NCI-H1930 (cell line): ENCODE data around the gene ZNF541.
"Not testable (repeated sequence)": the region's sequence is repeated elsewhere in the genome, so short reads cannot be mapped to it uniquely, and the experiment has no call there.

Source experiments
- DNase-seq, 2 experiments: peaks; one replicate each; lab custom pipeline; 2025; lab: John Stamatoyannopoulos, UW

The ZNF541 gene

DNA sequence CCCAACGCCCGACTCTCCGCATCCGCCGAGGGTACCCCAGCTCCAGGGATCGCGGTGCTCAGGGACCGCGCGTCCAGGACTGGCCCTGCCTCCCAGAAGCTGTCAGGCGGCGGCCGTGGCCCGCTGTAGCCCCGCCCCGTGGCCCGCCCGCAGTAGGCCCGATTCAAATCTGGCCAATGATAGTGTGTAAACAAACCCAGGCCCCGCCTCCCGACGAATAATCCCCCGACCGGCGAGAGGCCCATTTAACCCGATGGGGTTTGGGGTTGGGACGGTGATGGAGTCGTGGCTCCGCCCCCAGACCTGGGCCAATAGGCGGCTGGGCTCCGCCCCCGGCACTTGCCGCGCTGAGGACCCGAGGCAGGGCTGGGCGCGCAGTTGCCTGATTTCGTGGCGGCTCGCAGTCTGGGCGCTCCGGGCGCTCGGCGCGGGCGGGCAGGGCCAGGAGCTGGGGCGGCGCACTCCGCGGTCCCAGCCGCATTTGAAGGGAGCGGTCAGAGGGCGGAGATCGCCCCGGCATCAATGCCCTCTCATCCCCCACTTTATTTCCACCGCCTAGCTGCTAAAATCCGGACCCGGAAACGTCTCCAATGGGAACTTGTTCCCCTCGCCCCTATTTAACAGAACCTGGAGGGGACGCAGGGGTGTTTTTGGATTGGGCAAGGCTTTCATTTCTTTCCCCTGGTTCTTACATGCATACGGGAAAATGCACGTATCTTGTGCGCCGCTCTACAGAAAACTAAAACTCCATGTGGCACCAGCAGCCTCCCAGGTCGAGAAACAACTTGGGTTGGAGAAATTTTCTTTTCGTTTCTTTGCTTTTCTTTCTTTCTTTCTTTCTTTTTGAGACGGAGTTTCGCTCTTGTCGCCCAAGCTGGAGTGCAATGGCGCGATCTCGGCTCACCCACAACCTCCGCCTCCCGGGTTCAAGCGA is 27.6 kb upstream of the ZNF541 start:
- DNase-seq, result peak; percentile 99 to 100

DNA sequence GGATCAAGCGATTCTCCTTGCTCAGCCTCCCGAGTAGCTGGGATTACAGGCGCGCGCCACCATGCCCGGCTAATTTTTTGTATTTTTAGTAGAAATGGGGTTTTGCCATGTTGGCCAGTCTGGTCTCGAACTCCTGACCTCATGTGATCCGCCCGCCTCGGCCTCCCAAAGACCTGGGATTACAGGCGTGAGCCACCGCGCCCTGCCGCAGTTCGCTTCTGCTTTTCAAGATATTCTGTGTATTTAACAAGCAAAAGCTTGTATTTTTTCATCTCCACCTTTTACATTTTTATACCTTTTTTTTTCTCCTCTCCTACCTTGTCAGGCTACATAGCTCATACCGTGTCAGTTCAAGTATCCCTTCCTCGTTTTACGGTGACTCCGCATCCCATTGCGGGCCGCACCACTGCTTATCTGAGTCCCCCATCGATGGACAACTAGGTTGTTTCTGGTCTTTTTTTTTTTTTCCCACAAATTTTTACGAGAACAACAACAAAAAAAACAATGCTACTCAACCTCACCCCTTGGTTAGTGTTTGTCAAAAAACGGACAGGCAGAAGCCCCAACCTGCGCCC is 26.8 kb upstream of the ZNF541 start:
- DNase-seq, result not testable (repeated sequence)

DNA sequence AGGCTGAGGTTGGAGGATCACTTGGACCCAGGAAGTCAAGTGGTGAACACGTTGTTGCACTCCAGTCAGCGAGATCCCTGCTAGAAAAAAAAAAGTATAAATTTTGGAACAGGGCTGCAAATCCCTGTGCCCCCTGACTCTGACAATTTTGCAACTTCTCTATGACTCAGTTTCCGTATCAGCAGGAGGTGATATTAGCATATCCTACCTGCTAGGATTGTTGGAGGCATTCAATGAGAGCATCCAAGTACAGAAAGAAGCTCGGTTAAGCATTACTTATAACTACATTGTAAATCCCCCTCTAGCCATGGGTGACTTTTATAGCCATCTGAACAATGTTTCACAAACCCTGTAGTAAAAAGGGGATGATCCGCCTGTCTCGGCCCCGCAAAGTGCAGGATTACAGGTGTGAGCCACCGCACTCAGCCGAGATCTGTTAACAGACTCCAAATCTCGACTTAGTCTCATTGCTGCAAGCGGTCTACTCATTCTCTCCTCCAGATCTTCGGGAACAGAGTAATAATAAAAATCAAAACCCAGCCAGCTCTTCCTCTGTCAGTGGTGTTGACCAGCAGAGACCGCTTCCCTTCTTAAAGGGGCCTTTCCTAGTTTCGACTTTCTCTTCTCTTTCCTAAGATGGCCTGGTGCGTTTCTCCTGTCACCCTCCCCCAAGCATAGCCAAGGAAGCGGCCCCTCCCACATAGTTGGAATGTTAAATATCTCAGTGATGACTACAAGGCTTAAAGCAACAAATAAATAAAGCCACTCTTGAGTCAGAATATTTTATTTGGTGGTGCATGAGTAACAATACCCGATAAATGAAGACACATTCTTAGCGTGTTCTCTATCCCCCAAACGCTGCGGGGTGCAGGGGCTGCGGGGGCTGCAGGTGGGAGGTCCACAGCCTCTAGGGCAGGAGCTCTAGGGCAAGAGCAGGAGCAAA is 25.7 kb upstream of the ZNF541 start:
- no peak for DNase-seq

DNA sequence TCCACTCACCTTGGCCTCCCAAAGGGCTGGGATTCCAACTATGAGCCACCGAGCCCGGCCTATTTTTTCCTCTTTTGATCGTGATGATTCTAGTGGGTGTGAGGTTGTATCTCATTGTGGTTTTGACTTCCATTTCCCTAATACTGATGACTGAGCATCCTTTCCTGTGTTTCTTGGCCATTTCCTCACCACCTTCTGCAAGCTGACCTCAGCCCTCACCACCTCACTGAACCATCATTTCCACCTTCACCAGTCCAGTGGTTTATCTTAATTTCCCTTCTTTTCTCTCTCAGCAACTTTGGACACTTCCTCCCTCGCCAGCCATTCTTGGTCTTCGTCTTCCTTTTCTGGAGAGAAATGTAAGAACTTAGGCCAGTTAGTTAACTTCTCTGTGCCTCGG is 23.0 kb upstream of the ZNF541 start:
- no peak for DNase-seq

DNA sequence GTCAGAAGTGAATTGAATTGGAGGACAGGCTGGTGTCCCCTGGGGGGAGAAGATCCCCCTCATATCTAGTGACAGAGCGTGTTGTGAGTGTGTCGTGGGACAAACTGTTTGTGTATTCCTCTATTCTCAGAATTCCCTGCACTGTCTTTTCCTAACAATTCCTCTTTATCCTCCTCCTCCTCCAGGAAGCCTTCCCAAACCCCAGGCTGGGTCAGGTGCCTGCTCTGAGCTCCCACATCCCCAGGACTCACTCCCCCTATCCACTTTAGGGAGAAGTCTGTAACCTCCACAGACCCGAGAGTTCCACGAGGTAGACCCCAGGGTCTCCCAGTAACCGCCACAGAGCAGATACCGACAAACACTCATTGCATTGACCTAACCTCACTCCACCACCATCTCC is 20.9 kb upstream of the ZNF541 start:
- no peak for DNase-seq

DNA sequence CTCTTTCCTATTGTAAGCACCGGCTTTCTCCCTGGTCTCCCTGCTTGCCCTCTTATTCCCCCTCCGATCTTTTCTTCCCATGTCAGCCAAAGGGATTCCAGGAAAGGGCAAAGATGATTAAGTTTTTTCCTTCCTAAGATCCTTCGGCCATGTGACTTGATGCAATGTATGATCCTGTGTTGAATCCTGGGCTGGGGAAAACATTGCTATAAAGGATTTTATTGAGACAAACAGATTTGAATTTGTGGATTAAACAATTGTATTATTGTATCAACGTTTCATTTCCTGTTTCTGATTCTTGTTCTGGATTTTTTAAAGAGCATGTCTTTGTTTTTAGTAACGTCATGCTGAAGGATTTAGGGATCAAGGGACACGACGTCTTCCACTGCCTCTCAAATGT is 16.9 kb upstream of the ZNF541 start:
- no peak for DNase-seq

DNA sequence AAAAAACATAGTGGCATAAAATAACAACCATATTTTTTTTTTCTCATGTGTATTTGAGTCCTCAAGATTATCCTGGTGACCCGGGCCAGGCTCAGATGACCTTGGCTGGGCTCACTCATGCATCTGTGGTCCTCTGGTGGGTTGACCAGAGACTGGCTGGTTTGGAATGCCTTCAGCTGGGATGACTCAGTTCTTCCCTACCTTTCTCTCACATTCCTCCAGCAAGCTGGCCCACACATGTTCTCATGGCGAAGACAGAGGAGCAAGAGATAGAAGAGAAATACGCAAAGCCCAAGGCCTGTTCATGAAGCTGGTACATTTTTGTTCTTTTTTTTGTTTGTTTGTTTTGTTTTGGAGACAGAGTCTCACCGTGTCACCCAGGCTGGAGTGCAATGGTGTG is 14.3 kb upstream of the ZNF541 start:
- no peak for DNase-seq

DNA sequence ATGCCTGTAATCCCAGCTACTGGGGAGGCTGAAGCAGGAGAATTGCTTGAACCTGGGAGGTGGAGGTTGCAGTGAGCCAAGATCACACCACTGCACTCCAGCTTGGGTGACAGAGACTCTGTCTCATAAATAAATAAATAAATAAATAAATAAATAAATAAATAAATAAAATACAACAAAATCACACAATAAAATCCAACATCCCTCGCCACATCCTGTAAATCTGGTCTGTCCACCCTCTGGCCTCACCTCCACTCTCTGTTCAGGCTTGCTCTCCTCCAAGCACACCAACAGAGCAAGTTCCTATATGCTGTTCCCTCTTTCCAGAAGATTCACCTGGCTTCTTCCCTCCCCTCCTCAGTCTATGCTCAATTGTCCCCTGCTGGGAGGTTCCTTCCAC is 10.2 kb upstream of the ZNF541 start:
- not testable (repeated sequence) for DNase-seq

DNA sequence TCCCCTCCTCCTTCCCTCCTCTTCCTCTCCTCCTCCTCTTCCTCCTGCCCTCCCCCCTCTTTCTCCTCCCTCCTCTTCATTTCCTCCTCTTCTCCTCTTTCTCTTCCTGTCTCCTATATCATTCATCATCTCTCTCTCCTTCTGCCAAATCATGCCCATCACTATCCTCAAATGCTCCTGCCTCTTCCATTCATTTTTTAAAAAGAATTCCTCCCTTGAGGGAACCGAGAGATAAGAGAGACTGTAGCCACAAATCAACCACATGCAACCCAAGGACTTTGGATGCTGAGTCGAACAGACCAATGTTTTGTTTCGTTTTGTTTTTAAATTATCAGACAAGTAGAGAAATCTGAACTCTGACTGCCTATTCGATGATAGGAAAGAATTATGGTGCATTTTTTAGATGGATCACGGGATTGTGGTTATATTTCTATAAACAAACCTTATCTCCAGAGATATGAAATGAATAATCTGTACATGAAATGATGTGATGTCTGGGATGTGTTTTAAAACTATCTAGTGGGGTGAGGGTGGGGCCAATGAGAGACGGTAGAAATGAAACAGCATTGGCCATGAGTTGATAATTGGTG is 9.5 kb upstream of the ZNF541 start:
- DNase-seq, result no peak

DNA sequence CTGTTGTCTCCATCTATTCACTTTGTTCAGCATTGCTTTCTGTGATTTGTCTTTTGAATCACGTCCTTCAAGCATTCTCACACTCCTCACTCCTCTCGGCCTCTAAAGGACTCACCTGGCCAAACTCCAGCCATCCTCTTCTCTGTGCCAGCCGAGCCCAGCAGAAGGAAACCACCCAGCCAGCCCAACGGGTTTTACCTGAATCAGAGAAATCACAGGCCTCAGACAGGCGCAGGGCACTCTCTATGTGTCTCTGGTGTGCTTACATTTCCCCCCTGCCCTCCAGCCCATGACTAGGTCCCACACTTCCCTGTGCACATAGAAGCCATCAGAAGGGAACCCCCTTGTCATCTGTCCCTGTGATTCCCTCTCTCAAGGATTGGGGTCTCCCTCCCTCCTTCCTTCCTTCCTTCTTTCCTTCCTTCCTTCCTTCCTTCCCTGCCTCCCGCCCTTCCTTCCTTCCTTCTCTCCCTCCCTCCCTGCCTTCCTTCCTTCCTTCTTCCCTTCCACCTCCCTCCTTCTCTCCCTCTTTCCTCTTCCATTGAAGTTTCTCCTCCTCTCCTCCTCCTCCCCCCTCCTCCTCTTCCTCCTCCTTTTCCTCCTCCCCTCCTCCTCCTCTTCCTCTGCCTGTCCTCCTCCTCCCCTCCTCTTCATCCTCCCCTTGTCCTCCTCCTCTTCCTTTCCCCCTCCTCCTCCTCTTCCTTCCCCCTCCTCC is 8.8 kb upstream of the ZNF541 start:
- DNase-seq, result no peak

DNA sequence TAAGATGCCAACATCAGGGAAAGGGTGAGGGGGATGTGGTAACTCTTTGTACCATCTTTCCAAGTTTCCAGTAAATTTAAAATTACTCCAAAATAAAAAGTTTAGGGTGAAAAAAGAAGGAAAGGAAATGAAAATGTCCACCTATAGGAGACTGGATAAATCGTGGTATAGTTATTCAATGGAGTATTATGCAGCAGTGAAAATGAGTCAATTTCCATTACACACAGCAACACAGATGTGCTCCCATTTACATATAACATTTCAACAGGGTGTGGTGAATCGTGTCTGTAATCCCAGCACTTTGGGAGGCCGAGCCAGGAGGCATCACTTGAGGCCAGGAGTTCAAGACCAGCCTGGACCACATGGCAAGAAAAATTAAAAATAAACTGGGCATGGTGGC is 7.4 kb upstream of the ZNF541 start:
- DNase-seq, result no peak

DNA sequence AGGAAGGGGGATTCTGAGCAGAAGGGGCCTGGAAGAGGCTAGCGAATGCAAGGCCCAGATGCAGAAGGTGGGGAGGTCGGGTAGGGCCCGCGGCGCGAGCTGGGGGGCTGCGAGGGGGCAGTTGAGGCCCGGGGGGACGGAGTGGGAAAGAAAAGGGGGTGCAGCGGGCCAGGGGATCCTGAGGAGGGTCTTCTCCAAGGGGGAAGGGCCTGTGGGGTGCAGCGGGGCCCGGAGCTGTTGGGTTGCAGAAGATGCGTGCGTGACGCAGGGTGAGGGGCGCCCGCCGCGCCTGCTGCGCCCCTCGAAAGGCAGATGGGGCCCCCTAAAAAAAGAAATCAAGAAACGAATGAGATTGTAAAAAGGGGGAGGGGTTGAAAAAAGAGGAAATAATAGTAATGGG is 313 bp downstream of the ZNF541 start:
- DNase-seq, result no peak

DNA sequence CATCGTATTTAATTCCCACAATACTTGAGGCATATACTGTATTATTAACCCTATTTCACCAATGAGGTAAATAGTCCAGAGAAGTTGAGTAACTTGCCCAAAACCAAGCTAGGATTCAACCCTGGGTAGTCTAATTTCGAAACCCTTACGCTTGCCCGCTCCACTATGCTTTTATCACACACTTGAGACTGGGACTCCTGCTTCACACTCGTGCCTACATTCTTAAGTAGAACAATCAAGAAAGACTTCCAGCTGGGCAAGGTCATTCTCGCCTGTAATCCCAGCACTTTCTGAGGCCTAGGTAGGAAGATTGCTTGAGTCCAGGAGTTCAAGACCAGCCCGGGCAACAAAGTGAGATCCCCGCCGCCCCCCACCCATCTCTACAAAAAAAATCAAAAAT is 3.6 kb downstream of the ZNF541 start:
- DNase-seq, result no peak

DNA sequence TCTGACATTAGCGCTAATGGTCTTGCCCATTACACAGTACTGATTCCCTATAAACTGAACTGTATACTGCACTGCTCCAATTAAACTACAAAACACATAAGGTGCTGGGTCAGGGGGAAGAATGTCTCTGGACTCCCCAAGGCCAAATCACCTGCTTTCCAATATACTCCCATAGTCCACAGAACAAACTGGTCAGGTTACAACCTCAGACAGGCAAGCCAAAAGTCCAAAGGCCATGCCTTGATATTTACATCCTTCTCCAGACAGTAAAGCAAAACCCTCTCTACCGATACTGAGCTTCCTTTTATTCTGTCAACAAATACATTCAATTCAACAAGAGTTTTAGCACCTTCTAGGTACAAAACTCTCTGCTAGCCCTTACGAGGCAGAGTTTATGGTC is 8.9 kb downstream of the ZNF541 start:
- DNase-seq, result no peak

DNA sequence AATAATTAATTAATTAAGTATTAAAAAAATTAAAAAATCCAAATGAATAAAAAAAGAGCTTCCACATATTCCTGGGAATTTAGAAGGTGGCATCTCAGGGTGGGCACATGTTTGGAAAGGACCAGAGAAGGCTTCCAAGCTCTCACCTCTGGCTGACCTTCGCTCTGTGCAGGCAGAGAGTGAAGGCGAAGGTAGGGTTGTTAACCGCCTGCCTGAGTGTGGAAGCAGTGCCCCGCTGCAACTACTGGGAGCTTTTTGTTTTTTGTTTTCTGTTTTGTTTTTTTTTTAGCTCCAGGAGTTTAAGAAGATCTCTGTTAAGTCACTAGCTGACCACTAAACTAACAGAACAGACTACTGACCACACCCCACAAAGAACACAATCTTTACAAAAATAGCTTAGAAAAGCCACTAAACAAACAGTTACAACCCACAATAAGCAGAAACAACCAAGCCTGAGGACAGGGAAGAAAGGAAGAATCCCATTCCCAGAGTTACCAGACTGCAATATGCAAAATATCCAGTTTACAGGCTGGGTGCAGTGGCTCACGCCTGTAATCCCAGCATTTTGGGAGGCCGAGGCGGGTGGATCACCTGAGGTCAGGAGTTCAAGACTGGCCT is 11.4 kb downstream of the ZNF541 start:
- no peak for DNase-seq

DNA sequence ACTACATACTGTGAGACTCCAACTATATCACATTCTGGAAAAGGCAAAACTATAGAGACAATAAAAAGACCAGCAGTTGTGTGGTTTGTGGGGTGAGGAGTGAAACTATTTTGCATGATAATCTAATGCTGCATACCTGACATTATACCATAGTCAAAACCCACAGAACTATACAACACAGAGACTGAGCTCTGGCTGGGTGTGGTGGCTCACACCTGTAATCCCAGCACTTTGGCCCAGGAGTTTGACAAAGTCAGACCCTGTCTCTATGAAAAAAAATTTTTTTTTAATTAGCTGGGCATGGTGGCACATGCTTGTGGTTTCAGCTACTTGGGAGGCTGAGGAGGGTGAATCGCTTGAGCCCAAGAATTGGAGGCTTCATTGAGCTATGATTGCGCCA is 11.9 kb downstream of the ZNF541 start:
- DNase-seq, result no peak

DNA sequence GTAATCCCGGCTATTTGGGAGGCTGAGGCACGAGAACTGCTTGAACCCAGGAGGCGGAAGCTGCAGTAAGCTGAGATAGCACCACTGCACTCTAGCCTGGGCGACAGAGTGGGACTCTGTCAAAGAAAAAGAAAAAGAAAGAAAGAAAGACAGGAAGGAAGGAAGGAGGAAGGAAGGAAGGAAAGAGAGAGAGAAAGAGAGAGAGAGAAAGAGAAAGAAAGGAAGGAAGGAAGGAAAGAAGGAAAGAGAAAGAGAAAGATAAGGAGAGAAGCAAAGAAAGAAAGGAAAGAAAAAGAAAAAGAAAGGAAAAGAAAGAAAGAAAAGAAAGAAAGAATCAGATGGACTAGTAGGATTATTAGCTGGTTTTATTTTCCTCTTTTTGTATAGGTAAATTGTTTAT is 22.8 kb downstream of the ZNF541 start:
- no peak for DNase-seq

DNA sequence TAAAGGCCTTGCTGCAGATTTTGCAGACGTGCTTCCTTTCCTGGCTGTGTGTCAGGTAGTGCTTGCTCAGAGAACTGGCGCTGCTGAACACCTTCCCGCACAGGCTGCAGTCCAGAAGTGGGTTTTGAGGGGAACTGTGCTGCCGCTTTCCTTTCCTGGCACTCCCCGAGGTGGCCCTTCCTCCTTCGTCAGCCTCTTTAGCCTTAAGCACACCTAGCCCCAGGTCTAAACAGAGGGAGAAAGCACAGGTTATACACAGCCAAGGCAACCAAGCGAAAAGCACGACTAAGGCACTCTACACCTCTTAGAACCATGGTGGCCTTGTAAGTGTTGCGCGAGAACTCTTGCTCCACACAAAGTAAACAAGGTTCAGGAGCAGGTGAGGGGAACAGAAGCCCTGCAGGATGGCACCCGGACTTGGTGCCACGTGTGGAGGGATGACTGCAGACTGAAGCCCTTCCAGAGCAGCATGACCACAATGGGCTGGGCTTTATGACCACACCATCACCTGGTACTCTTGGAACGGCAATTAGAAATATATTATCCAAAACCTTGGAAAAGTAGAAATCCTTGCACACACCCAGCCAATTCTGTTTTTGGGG is 23.6 kb downstream of the ZNF541 start:
- no peak for DNase-seq

DNA sequence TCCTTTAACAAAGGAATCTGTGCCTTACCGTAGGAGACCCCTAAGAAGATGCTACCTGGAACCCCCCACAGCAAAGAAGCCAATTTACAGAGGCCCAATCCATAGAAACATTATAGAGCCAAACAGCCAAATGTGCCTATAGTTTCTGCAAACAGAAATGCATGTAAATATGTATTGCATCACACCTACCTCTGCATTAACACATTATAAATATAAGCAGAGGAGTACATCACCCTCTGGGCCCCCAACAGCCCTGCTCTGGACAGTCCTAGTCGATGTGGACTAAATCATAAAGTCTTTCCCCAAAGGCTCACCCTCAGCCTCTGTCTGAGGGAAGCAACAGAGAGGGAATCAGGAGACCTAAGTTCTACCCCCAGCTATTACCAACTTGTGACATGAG is 25.7 kb downstream of the ZNF541 start:
- DNase-seq, result no peak

DNA sequence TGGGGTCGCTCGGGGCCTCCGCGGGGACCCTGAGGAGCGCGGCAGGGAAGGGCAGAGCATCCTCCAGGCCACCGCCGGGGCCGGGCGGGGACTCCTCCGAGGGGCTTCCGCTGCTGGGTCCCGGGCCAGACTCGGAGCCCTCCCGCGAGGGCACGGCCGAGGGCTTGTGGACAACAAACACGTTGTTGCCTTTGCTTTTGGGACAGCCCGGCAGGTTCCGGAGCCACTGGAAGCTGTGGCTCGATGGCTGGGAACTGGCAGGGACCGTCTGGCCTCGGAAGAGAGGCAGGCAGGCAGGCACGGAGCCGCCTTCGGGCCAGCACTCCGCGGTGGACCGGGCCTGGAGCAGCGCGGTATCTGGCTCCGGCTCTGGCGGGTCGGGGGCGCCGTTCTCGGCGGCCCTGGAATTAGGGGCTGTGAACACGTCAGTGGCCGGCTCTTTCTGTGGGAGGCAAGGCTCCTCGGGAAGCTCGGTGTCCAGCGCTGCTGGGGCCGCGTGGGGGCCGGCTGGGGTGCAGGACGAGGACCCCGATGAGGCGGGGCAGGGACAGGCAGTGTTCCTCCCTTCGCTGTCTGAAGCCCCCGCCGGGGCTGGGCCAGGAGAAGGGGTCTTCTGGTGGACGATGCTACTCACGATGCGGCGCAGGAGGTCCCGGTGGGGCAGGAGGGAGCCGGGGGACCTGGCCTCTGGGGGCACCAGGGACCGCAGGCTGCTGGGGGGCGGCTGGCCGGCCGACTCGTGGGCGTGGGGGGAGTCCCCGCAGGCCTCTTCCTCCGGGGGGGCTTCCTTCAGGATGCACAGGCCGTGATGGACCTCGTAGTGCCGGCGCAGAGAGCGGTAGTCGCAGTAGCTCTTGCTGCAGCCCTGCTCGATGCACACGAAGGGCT is 27.6 kb downstream of the ZNF541 start:
- no peak for DNase-seq
